T-helper 1 cell treated with Interleukin-12 subunit alpha and Interleukin-12 subunit beta and Interleukin-4 antibody, amounts not matched to agents 30 μg/mL and 1 μg/mL, for 36 hours (primary cell): ENCODE results near the gene EIF5A2.

Experiments used
- H3K27ac Mint-ChIP-seq: one replicate; pipeline ENCODE4 v1.8.0; 2021; ENCODE audit warnings: mild to moderate bottlenecking, mixed read lengths
- H3K27me3 Mint-ChIP-seq: one replicate; pipeline ENCODE4 v1.8.0; 2021; ENCODE audit warnings: low read depth, mixed read lengths
- H3K36me3 Mint-ChIP-seq: one replicate; pipeline ENCODE4 v1.8.0; 2021; ENCODE audit warnings: low read depth, mixed read lengths
- H3K4me1 Mint-ChIP-seq: one replicate; pipeline ENCODE4 v1.8.0; 2021; ENCODE audit warnings: low read depth, mixed read lengths
- H3K4me3 Mint-ChIP-seq: one replicate; pipeline ENCODE4 v1.8.0; 2021; ENCODE audit warnings: mild to moderate bottlenecking, moderate library complexity, mixed read lengths
- H3K9me3 Mint-ChIP-seq: one replicate; pipeline ENCODE4 v1.8.0; 2021; ENCODE audit warnings: mixed read lengths

EIF5A2 gene

GRCh38 chr3:170848292-170848917, 60.0 kb downstream of the EIF5A2 start:
- Mint-ChIP-seq H3K9me3 (no peaks in the 10 kb centered on the region), H3K27ac (no peak overlapping the region), H3K27me3 (peaks cover 23% of the 10 kb centered on the region), H3K4me3 (no peak overlapping the region), H3K4me1 (no peaks in the 10 kb centered on the region), H3K36me3 (no peaks in the 10 kb centered on the region)

GRCh38 chr3:170844377-170844776, 64.1 kb downstream of the EIF5A2 start:
- Mint-ChIP-seq H3K27me3 (peaks cover 42% of the 10 kb centered on the region), H3K27ac (no peak overlapping the region)

GRCh38 chr3:170840291-170840859, 68.1 kb downstream of the EIF5A2 start:
- H3K27ac Mint-ChIP-seq = no peak overlapping the region
- peaks cover 59% of the 10 kb centered on the region for H3K27me3 Mint-ChIP-seq
- H3K4me3 Mint-ChIP-seq = no peak overlapping the region
- no peaks in the 10 kb centered on the region for H3K4me1 Mint-ChIP-seq
- no peaks in the 10 kb centered on the region for H3K36me3 Mint-ChIP-seq
- H3K9me3 Mint-ChIP-seq = no peaks in the 10 kb centered on the region

More at GRCh38 chr3:170844377-170844776, 64.1 kb downstream of the EIF5A2 start:
- H3K4me1 Mint-ChIP-seq = no peaks in the 10 kb centered on the region
- no peaks in the 10 kb centered on the region for H3K36me3 Mint-ChIP-seq
- H3K4me3 Mint-ChIP-seq = no peak overlapping the region
- no peaks in the 10 kb centered on the region for H3K9me3 Mint-ChIP-seq

GRCh38 chr3:170839518-170840100, 68.8 kb downstream of the EIF5A2 start:
- Mint-ChIP-seq H3K4me3 (no peak overlapping the region), H3K27me3 (peaks cover 60% of the 10 kb centered on the region), H3K4me1 (no peaks in the 10 kb centered on the region)

More at GRCh38 chr3:170839518-170840100, 68.8 kb downstream of the EIF5A2 start:
- Mint-ChIP-seq H3K9me3 (no peaks in the 10 kb centered on the region), H3K27ac (no peak overlapping the region), H3K36me3 (no peaks in the 10 kb centered on the region)
